HG03108 (cell line): ENCODE results near the gene MN1.

Experiments used
- ATAC-seq: cut with Tn5 transposase; IDR thresholded peaks from one replicate; pipeline ENCODE4 v1.9.1; 2021; ENCODE audit warnings: moderate library complexity; ENCODE audit not compliant: unreplicated experiment

The MN1 gene

GRCh38 chr22:27719036-27719347, 82.6 kb downstream of the MN1 start:
- no peak for ATAC-seq

- ATAC-seq, result no peak
Measured at GRCh38 chr22:27718186-27719035, 83.1 kb downstream of the MN1 start.

- ATAC-seq, result no peak
Measured at GRCh38 chr22:27717094-27717493, 84.5 kb downstream of the MN1 start.

GRCh38 chr22:27716074-27716473, 85.5 kb downstream of the MN1 start:
- ATAC-seq, result no peak

GRCh38 chr22:27715106-27715505, 86.5 kb downstream of the MN1 start:
- no peak for ATAC-seq

- no peak for ATAC-seq
Measured at GRCh38 chr22:27714068-27714467, 87.5 kb downstream of the MN1 start.

- ATAC-seq, result no peak
Measured at GRCh38 chr22:27713461-27713860, 88.1 kb downstream of the MN1 start.

- no peak for ATAC-seq
Measured at GRCh38 chr22:27711756-27712155, 89.8 kb downstream of the MN1 start.

- ATAC-seq, result no peak
Measured at GRCh38 chr22:27711012-27711411, 90.5 kb downstream of the MN1 start.

GRCh38 chr22:27709919-27710675, 91.5 kb downstream of the MN1 start:
- ATAC-seq, result no peak

- no peak for ATAC-seq
Measured at GRCh38 chr22:27706489-27706888, 95.1 kb downstream of the MN1 start.

GRCh38 chr22:27705408-27706080, 96.0 kb downstream of the MN1 start:
- ATAC-seq, result no peak

GRCh38 chr22:27704581-27704980, 97.0 kb downstream of the MN1 start:
- no peak for ATAC-seq

- no peak for ATAC-seq
Measured at GRCh38 chr22:27699383-27700019, 102.1 kb downstream of the MN1 start.

GRCh38 chr22:27698813-27699212, 102.7 kb downstream of the MN1 start:
- ATAC-seq, result no peak
